Measurements from ENCODE around the gene RPS6KB1. TPM values are rescaled to one million over a fixed set of nuclear protein-coding genes. Genes with fewer than 3 reads are reported as not detected.
"Not testable (repeated sequence)": the region's sequence is repeated elsewhere in the genome, so short reads cannot be mapped to it uniquely, and the experiment has no call there.

Gene RPS6KB1
- total RNA-seq, 1 donor from 2014 or later, result 46.8 TPM

GRCh38 chr17:59940697-59941096 lies 47.8 kb downstream of the RPS6KB1 start:
- DNase-seq (ENCODE audit: low spot score), result not testable (repeated sequence)

GRCh38 chr17:59941131-59941530 lies 48.2 kb downstream of the RPS6KB1 start:
- DNase-seq (ENCODE audit: low spot score), result no peak

DNA sequence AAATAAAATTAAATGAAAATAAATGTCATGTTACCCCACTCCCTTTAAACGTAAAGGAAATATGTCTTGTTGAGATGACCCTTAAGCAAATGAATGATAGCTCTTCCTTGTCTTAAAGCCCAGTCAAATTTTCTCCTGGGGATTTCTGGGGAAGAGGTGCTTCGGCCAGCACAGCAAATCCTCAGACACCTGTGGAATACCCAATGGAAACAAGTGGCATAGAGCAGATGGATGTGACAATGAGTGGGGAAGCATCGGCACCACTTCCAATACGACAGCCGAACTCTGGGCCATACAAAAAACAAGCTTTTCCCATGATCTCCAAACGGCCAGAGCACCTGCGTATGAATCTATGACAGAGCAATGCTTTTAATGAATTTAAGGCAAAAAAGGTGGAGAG lies 53.5 kb downstream of the RPS6KB1 start:
- not testable (repeated sequence) for DNase-seq (ENCODE audit: low spot score)

DNA sequence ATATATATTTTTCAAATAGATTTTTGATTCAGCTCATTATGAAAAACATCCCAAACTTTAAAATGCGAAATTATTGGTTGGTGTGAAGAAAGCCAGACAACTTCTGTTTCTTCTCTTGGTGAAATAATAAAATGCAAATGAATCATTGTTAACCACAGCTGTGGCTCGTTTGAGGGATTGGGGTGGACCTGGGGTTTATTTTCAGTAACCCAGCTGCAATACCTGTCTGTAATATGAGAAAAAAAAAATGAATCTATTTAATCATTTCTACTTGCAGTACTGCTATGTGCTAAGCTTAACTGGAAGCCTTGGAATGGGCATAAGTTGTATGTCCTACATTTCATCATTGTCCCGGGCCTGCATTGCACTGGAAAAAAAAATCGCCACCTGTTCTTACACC lies 54.4 kb downstream of the RPS6KB1 start:
- DNase-seq (ENCODE audit: low spot score), result not testable (repeated sequence)

DNA sequence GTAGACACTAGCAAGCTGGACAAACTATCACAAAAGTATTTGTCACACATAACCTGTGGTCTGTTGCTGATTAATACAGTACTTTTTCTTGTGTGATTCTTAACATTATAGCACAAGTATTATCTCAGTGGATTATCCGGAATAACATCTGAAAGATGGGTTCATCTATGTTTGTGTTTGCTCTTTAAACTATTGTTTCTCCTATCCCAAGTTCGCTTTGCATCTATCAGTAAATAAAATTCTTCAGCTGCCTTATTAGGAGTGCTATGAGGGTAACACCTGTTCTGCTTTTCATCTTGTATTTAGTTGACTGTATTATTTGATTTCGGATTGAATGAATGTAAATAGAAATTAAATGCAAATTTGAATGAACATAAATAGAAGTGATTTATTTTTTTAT lies 57.1 kb downstream of the RPS6KB1 start:
- DNase-seq (ENCODE audit: low spot score), result no peak

- DNase-seq (ENCODE audit: low spot score), result no peak
Observed at GRCh38 chr17:59954856-59955255, 61.9 kb downstream of the RPS6KB1 start.

DNA sequence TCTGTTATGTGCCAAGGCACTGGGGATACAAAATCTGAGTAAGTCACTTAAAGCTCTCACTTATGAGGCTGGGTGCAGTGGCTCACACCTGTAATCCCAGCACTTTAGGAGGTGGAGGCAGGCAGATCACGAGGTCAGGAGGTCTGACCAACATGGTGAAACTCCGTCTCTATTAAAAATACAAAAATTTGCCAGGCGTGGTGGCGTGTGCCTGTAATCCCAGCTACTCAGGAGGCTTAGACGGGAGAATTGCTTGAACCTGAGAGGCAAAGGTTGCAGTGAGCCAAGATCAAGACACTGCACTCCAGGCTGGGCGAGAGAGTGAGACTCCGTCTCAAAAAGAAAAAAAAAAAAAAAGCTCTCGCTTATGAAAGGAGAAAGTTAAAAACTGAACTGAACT lies 66.7 kb downstream of the RPS6KB1 start:
- DNase-seq (ENCODE audit: low spot score), result not testable (repeated sequence)

GRCh38 chr17:59962739-59963318 lies 69.9 kb downstream of the RPS6KB1 start:
- DNase-seq (ENCODE audit: low spot score), result no peak

DNA sequence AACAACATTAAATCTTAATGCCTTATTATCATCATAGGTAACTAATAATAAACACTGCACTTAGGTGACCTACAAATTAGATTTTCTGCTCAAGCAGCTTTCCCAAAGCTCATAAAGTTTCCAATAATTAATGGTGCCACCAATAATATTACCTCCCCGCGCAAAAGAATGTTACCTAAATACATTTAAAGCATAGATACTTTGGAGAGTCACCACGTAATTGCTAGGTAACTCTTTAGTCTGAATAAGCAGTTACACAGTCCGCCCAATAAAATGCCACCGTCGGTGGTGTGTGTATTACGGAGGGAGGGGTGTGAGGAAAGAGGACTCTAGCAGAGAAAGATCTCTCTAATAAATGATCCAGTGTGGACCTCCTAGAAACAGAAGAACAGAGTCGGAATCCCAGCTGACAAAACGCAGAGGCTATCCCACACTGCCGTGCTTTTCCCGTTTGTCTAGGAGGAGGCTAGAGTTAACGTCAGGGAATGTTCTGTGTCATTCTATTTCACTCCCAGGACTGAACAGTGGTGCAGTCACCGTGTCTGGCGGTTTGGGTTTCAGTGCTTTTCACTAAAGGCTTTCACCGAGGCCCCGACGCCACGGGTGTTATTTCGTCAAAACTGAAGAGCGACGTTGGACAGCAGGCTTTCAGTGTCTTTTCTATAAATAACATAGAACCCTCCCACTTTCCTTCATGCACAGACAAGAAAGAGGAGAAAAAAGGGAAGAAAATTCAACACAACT lies 71.0 kb downstream of the RPS6KB1 start:
- no peak for DNase-seq (ENCODE audit: low spot score)

DNA sequence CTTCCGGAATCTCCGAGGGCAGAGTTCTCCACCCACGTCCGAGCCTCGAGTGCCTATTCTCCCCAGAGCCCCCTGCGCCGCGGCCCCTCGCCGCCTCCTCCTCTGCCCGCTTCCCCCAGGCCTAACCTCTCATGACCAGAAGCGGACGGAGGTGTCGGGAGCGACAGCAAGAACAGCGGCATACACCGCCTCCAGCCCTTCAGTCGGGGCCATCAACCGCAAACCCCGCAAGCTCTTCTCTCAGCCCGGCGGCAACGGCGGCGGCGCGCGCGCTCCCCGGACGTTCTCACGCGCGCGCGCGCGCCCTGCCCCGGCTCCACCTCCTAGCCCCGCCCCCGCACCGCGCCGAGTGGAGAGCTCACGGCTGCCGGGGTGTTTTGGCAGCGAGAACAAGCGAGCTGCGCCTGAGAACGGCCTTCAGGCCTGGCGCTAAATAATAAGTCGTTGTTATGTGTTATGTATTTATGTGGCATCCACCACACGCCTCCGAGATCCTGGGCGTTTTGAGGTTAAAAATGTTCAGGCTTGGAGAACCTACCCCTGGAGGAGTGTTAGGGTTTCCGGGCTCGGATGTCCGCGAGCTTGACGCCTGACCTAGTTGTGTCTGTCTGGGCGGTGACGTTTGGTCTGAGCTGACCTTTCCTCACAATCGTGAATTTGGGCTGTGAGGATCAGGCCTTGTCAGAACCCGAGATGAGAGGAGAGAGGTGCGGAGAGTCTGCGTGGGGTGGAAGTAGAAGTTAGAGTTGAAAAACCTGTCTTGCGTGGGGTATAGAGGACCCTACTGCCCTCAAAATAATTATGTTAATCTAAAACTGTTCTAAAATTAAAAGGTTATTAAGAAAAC lies 71.8 kb downstream of the RPS6KB1 start, which contains the start of gene RNFT1:
Gene RNFT1 (minus strand): TSS at position 259 of the 847 bp plus-strand sequence. CDS start 77 bp downstream, at position 182.
- peak; percentile 90 for DNase-seq (ENCODE audit: low spot score)

- DNase-seq (ENCODE audit: low spot score), result not testable (repeated sequence)
Observed at GRCh38 chr17:59971771-59972170, 78.8 kb downstream of the RPS6KB1 start.

GRCh38 chr17:59972778-59973177 lies 79.9 kb downstream of the RPS6KB1 start:
- DNase-seq (ENCODE audit: low spot score), result no peak

DNA sequence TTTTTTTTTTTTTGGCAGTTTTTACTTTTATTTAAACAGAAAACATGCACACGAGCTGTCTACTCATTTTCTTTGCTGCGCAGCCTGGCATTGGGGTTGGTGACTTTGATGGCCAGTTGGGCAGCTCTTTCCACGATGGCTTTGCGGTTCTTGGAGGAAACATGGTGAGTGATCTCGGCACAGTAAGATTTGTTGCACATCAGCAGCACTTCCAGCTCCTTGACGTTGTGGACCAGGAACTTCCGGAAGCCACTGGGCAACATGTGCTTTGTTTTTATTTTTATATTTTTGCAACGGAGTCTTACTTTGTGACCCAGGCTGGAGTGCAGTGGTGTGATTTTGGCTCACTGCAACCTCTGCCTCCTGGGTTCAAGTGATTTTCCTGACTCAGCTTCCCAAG lies 80.6 kb downstream of the RPS6KB1 start:
- DNase-seq (ENCODE audit: low spot score), result not testable (repeated sequence)

- not testable (repeated sequence) for DNase-seq (ENCODE audit: low spot score)
Observed at GRCh38 chr17:59975166-59975565, 82.2 kb downstream of the RPS6KB1 start.

GRCh38 chr17:59996608-59997007 lies 103.7 kb downstream of the RPS6KB1 start:
- not testable (repeated sequence) for DNase-seq (ENCODE audit: low spot score)

Other genes starting within 250 kb of the RPS6KB1 start
- gene PTRH2, start 185.7 kb upstream of the RPS6KB1 start, total RNA-seq, result 25.8 TPM
- gene VMP1, start 185.5 kb upstream of the RPS6KB1 start, total RNA-seq, result 335 TPM
- gene TUBD1, start 178 bp upstream of the RPS6KB1 start, total RNA-seq, result 9.4 TPM
- gene RNFT1, start 71.6 kb downstream of the RPS6KB1 start, total RNA-seq, result 15.0 TPM
- 30.7 TPM for gene HEATR6, start 185.8 kb downstream of the RPS6KB1 start, total RNA-seq